ENCODE measurements around the gene GIMAP6.
"Not testable (repeated sequence)": the region's sequence is repeated elsewhere in the genome, so short reads cannot be mapped to it uniquely, and the experiment has no call there.

The GIMAP6 gene

DNA sequence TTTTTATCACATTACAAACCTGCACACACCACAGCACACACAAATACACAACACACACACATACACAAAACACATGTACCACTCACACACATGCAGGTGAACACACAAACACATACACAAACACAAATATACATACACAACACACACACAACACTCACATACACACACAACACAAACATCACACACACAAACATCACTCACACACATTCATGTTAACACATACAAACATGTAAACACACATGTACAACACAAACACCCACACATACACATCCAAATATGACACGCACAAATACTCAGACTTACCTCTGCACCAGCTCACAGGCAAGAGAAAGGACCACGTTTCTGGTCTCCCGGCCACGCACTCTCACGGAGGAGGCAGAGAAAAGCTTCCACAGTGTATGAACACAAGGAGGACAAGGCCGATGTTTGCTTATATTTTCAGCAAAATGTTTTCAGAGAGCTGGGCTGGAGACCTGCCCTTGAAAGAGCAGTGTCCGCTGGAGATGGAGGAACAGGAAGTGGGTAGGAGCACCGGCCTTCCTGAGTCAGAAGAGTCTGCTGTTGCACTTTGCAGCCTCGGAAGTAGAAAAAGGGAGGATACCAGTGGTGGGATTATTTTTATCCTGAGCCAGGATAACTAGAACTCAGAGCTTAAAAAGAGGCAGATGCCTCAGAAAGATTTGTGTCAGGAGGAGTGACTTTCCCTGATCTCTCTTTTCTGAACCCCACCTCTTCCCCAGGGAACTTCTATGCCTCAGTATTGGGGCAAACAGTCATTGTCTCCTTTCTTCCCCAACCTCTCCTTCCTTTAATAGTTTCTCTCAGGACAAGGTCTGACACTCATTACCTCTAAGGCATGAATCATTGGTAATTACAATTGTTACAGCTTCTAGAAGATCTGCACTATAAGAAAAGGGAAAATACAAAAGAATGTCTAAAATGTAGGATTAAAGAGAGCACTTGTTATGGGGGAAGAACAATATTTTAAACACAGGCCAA is at the start of gene GIMAP6:
TSS of gene GIMAP6 (minus strand) at position 520 of the 999 bp plus-strand sequence. CDS start 2,243 bp downstream, outside the sequence.
- peak in 1 of 2 donors; percentile 14 for DNase-seq (ENCODE audit: low read depth in 1 of 2, low spot score in 1 of 2)

DNA sequence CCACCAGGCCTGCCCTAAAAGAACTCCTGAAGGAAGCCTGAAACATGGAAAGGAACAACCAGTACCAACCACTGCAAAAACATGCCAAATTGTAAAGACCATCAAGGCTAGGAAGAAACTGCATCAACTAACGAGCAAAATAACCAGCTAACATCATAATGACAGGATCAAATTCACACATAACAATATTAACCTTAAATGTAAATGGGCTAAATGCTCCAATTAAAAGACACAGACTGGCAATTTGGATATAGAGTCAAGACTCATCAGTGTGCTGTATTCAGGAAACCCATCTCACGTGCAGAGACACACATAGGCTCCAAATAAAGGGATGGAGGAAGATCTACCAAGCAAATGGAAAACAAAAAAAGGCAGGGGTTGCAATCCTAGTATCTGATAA is 48.2 kb upstream of the GIMAP6 start:
- DNase-seq (ENCODE audit: low read depth in 1 of 2, low spot score in 1 of 2) = not testable (repeated sequence)

DNA sequence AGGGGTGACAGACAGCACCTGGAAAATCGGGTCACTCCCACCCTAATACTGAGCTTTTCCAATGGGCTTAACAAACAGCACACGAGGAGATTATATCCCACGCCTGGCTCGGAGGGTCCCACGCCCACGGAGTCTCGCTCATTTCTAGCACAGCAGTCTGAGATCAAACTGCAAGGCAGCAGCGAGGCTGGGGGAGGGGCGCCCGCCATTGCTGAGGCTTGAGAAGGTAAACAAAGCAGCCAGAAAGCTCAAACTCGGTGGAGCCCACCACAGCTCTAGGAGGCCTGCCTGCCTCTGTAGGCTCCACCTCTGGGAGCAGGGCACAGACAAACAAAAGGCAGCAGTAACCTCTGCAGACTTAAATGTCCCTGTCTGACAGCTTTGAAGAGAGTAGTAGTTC is 46.4 kb upstream of the GIMAP6 start:
- peak in 1 of 2 donors; percentile 19 for DNase-seq (ENCODE audit: low read depth in 1 of 2, low spot score in 1 of 2)

DNA sequence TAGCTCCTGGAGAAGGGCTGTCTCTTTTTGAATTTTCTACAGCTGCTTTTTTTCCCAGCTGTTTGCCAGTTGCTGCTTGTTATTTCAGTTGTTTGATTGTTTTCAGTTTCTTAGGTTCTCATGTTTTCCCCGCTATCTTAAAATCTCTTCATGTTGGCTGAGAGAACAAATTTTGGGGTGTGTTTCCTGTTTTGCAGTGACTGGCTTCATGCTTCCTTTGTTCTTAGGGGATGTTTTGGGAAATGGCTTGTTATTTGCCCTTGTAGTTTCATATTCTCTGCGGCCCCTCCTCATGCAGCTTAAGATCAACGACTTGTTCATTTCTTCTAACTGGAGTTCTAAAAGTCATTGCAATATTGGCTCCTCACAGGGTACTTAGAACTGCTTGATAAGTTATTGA is 44.7 kb upstream of the GIMAP6 start:
- DNase-seq (ENCODE audit: low read depth in 1 of 2, low spot score in 1 of 2) = not testable (repeated sequence)

DNA sequence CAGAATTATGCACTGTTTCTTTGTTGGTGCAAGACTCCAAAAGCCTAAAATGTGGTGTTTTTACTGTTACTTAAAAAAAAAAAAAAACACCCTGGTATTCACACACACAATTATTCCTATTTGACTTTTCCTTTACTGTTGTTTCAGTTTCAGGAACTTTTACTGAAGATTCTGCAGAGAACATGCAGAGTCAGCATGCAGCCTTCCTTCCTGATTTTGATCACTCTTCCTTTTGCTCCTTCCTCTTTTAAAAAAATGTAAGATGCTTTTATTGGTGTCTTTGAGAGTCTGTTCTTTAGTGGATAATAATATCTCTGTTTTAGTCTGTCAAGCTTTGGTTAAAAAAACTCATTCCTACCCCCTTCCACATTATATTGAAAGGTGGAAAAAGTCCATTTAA is 44.1 kb upstream of the GIMAP6 start:
- DNase-seq (ENCODE audit: low read depth in 1 of 2, low spot score in 1 of 2) = not testable (repeated sequence)

DNA sequence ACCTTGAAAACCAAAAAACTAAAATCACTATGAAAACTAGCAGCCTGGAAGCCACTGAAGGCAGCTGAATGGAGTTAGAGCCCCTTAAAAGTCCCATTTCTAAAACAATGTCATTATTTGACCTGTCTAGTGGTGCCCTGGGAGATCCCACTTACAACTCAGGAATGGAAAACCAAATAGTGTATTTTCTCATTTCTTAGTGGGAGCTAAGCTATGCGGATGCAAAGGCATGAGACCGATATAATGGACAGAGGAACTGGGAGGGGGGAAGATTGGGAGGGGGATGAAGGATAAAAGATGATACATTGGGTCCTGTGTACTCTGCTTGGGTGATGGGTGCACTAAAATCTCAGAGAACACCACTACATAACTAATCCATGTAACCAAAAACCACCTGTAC is 43.5 kb upstream of the GIMAP6 start:
- DNase-seq (ENCODE audit: low read depth in 1 of 2, low spot score in 1 of 2) = no peak

DNA sequence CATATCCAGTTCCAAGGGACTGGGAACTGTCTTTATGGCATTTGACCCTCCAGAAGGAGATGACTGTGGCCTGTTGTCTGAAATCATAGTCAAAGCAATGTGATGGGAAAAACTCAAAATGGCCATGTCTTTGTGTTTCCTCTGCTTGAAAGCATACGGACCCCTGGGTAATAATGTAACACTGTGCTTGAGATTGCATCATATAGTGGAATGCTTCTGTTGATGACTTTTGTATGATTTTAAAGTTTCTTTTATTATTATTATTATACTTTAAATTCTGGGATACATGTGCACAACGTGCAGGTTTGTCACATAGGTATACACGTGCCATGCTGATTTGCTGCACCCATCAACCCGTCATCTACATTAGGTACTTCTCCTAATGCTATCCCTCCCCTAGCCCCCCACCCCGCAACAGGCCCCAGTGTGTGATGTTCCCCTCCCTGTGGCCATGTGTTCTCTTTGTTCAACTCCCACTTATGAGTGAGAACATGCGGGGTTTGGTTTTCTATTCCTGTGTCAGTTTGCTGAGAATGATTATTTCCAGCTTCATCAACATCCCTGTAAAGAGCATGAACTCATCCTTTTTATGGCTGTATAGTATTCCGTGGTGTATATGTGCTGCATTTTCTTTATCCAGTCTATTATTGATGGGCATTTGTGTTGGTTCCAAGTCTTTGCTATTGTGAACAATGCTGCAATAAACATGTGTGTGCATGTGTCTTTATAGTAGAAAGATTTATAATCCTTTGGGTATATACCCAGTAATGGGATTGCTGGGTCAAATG is 39.8 kb upstream of the GIMAP6 start:
- not testable (repeated sequence) for DNase-seq (ENCODE audit: low read depth in 1 of 2, low spot score in 1 of 2)

DNA sequence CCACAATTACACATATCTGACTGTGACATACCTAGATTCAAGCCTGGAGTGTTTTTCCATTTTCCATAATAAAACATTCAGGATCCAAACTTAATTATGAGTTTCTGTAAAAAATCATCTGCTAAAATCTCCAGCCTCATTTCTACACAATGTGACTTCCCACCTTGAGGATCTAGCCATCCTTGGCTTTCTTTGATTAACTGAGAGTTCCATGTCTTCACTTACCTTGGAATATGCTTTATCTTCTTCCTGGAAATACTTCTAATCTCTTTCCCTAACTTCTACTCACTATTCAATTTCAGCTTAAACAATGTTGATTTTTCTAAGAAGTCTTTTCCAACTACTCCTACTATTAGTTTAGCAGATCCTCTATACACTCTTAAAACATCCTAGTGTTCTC is 36.8 kb upstream of the GIMAP6 start:
- DNase-seq (ENCODE audit: low read depth in 1 of 2, low spot score in 1 of 2) = no peak

DNA sequence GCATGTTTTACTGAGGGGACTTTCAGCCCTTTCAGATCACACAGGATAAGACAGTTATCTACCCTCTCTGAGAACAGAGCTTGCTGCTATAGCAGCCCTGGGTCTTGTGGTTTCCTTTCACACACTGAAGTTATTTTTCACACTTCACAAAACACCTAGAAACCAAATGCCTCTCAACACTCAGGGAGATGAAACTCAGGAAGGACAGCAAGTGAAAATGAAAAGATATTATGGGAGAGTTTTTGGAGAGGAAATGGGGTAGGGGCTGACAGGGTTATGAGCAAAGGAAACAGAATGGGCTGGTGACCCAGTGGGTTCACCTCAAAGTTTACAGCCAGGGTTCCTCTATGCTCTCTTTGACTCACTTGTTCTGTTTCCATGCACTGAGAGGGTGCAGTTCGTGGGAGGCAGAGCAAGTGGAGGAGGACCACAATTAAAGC is 36.3 kb upstream of the GIMAP6 start:
- DNase-seq (ENCODE audit: low read depth in 1 of 2, low spot score in 1 of 2) = peak; percentile 24

DNA sequence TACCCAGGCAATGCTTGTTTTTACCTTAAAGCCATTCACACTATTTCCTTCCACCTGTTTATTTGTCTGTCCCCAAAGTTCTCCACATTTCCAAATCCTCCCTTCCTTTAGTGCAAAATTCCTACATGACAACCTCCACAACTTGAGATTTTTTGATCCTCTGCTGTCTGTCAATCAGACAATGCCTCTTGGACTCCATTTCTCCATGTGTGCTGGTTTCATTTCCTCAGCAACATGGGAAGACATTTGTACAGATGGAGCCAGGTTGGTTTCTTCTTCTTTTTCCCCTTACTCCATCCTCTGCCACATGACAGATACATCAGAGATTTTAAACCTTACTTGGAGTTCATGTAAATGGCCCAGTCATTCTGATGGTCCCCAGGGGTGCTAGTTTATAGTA is 34.2 kb upstream of the GIMAP6 start:
- DNase-seq (ENCODE audit: low read depth in 1 of 2, low spot score in 1 of 2) = no peak

DNA sequence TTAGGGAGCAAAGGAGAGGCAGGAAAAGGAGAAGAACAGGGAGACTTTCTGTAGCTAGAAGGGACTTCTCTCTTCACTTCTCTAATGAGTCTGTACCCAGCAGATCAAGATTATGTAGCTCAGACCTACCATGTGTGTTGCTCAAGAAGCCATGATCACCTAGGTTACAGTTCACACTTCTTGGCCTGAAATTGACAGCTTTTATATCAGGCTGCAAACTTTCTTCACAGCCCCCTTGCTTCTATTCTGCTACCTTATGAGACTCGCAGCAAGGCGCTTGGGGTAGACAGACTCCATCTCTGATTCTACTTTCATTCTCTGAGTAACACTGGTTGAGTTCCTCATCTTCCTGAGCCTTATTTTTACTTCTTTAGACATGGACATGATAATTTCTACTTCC is 33.7 kb upstream of the GIMAP6 start:
- DNase-seq (ENCODE audit: low read depth in 1 of 2, low spot score in 1 of 2) = no peak

DNA sequence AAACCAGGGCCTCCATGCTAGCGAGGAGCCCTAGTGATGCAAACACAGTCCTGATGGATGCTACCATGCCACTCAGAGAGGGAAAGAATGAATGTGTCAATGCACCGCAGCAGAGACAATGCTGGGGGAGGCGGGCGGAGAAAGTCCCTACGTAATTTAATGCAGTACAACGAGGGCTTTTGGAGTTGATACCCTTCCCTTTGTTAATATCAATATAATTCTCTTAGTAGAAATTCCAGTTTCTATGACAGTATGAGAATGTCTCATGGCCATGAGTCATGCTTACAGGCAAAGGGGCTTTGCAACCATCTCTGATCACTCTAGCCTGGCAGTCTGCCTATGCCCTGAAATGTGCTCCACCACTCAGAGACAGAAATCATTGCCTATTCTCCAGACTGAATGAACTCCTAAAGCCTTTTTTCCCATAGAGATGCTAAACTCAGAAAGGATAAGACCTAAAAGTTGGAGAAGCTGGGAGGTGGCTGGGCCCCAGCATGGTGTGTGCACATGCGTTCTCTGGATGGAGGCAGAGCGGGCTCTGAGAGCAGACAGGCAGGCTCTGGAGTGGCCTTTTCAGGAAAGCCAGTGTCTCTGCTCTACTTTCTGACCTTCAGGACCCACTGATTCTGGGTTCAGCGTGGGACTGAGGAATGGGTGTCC is 33.0 kb upstream of the GIMAP6 start:
- DNase-seq (ENCODE audit: low read depth in 1 of 2, low spot score in 1 of 2) = peak in 1 of 2 donors; percentile 38

DNA sequence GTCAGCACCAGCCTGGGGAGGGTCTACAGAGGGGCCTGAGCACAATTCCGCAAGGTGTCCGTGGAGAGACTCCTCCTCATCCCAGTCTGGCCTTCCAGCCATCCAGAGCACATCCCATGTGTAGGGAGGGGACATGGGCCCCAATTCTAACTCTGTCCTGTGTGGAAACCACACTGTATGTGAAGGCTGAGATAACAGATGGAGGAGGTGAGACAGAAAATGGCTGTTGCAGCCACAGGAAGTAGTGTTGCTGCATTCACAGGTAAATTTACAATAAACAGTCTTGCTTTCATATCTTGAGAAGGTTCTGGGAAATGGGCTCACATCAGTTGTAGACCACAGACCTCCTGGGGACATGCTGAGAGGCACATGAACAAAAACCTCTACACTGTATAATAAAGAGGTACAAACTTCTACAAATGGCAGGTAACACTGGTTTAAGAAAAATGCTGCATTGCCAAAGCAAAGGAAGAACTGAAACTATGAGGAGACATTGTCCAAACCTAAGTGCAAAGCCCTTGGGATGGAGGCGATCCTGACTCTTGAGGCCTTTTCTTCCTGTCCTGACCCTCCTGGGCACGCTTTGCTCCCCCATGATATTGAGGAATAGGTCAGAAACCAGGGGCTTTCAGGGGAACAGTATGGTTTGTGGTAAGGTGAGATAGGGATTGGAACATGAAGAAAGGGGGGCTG is 31.8 kb upstream of the GIMAP6 start:
- DNase-seq (ENCODE audit: low read depth in 1 of 2, low spot score in 1 of 2) = no peak

DNA sequence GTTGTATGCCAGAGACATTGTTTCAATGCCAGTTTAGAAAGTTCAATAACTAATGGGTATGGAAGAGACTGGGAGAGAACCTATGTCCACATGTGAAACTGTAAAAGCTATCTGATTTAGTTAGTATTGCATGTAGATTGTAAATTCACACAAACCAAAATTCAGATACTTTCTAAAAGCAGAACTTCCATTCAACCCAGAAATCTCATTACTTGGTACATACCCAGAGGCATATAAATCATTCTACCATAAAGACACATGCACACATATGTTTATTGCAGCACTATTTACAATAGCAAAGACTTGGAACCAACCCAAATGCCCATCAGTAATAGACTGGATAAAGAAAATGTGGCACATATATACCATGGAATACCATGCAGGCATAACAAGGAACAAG is 30.6 kb upstream of the GIMAP6 start:
- not testable (repeated sequence) for DNase-seq (ENCODE audit: low read depth in 1 of 2, low spot score in 1 of 2)

DNA sequence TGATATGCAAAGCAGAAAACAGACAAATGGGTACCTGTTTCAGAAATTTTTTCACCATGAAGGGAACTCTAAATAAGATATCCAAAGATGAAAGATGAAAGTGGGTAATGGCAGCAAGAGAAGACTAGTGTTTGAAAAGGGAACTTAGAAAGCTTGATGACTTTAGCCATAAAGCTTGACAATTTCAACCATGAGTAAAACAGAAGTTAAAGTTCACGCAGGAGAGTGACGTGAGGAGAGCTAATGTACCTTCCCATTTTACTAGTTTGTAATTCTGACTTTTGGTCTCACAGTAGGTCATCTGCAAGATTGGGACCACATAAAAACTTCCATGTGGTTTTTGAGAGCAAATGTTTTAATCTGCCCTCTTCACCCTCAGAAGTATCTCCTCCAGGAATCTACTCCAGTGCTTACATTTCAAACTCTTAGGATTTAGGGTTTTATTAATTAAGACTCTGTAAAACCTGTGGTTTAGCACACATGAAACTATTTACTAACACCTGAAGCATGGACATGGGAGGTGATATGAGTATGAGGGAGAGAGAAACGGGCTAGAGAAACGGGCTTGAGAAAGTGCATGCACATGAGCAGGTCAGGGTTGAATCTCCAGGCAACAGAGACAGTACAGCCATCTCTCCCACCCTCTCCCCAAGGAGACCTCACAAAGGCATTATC is 28.9 kb upstream of the GIMAP6 start:
- DNase-seq (ENCODE audit: low read depth in 1 of 2, low spot score in 1 of 2) = no peak

DNA sequence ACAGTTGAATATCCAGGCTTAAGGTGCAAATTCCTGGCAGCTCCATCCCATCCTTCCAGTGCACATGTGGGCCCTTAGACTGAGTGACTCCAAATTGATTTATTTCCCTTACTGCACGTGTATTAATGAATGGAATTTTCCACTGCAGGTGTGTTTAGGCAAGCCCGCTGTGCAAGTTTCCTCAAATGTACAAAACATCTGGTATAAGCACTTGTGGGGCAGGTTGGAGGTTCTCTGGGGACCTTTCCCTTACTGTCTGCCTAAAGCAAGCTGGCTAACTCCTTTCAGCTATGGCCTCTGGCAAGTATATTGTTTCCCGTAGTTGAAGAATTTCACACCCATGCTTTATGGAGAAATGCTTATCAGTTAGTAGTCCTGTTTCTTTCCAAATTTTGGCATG is 25.3 kb upstream of the GIMAP6 start:
- no peak for DNase-seq (ENCODE audit: low read depth in 1 of 2, low spot score in 1 of 2)

DNA sequence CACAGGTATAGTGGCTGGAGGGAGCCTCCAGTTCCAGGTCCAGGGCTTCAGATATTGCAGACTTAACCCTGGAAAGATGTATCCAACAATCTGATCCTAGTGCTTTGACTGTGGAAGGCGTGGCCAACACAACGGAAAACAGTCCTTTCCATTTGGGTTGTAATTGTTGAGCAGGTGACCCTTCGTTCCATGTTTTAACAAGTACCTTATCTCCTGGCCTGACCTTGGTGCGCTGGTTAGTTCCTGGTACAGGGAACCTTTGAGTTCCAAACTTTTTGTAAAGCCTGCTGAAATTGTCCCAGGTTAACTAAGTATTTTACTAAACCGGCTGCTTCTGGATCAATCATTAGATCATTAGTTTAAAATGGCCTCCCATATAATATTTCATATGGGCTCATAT is 23.9 kb upstream of the GIMAP6 start:
- DNase-seq (ENCODE audit: low read depth in 1 of 2, low spot score in 1 of 2) = no peak

DNA sequence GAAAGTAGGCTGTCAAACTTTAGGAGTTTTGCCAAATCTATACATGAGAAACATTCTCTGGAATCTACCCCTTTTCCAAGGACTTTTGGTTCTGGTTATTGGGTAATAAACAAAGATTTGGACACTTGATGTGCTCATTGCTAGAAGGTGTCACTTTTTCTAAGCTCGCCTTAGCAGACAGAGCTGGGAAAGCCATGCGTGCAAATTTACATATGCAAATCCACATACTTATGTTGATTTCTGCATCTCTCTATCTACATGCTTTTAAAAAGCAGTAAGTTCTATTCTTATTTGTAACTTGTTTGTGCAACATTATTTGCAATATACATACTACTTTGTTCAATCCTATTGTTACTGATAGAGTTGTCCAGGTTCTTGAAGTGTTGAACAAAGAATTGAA is 22.5 kb upstream of the GIMAP6 start:
- DNase-seq (ENCODE audit: low read depth in 1 of 2, low spot score in 1 of 2) = no peak

DNA sequence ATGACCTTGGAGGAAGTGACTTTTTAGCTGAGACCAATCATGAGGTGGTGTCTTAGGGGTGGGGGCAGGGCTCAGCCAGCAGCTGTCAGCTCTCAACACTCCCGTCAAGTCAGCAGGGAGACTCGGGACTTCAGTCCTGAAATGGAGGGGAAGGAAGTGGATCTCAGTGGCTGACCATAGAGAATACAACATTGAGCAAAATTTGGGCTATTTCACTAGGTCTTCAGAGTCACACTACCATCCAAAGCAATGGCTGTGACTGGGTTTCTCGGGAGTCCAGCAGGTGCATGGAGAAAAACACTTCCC is 16.8 kb upstream of the GIMAP6 start:
- no peak for DNase-seq (ENCODE audit: low read depth in 1 of 2, low spot score in 1 of 2)

DNA sequence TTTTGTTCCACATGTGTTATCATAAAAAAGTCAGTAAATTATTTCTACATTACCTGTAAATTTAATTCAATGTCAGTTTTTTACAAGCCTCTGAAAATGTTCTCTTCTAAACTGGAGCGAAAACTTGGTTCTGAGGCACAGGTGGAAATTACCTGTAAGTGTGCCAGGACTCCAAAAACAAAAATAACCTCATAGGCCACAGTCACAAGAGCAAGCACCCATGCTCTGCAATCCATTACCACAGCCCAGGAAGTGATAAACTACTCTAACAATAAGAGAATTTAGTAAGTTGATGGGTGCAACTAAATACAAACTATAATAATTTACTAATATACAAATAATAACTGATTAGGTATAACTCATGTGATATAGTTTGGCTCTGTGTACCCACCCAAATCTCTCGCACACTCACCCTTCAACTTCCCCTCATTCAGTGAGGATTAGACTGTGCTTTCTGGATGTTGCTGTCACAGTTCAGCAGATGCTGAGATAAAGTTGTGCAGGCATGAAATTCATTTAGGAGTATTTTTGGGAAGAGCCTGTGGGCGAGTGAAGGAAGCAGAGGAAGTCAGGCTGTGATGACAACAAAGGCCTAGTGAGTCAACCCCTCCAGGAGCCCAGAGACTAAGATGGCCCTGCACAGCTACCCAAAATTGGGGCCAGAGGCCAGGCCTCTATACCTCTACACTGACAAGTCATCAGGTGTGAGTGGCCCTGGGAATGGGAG is 16.3 kb upstream of the GIMAP6 start:
- DNase-seq (ENCODE audit: low read depth in 1 of 2, low spot score in 1 of 2) = no peak

Data from stimulated activated CD4-positive, alpha-beta T cell treated with anti-CD3 and anti-CD28 coated beads, Interleukin-15, amount 100 ng/mL, for 1 hour (primary cell).